Ishikawa (cell line): ENCODE data around the gene KIAA0825.

Experiments used
- CEBPB ChIP-seq: IDR thresholded peaks from 2 replicates; pipeline ENCODE4 v1.6.1; 2012
- CREB1 ChIP-seq: IDR thresholded peaks from 2 replicates; pipeline ENCODE4 v1.6.1; 2012; ENCODE audit warnings: low read depth
- EGR1 ChIP-seq: IDR thresholded peaks from 2 replicates; pipeline ENCODE4 v1.6.1; 2012
- EP300 ChIP-seq: IDR thresholded peaks from 2 replicates; pipeline ENCODE4 v1.6.1; 2012; ENCODE audit warnings: borderline replicate concordance
- FOXM1 ChIP-seq: IDR thresholded peaks from 2 replicates; pipeline ENCODE4 v1.6.1; 2012; ENCODE audit warnings: low read depth, borderline replicate concordance
- MAX ChIP-seq: IDR thresholded peaks from 2 replicates; pipeline ENCODE4 v1.6.1; 2012
- NFIC ChIP-seq: IDR thresholded peaks from 2 replicates; pipeline ENCODE4 v1.6.1; 2012
- RAD21 ChIP-seq: IDR thresholded peaks from 2 replicates; pipeline ENCODE4 v1.6.1; 2012; ENCODE audit warnings: low read depth
- TAF1 ChIP-seq: IDR thresholded peaks from 2 replicates; pipeline ENCODE4 v1.6.1; 2012; ENCODE audit warnings: low read depth, mild to moderate bottlenecking
- TCF12 ChIP-seq: IDR thresholded peaks from 2 replicates; pipeline ENCODE4 v1.6.1; 2012; ENCODE audit warnings: low read depth
- TEAD4 ChIP-seq: IDR thresholded peaks from 2 replicates; pipeline ENCODE4 v1.6.1; 2012
- USF1 ChIP-seq: IDR thresholded peaks from 2 replicates; pipeline ENCODE4 v1.6.1; 2012
- YY1 ChIP-seq: IDR thresholded peaks from 2 replicates; pipeline ENCODE4 v1.6.1; 2012; ENCODE audit warnings: low read depth
- ZBTB7A ChIP-seq: IDR thresholded peaks from 2 replicates; pipeline ENCODE4 v1.6.1; 2012; ENCODE audit warnings: low read depth
- TF ChIP-seq, protein P1 (sequence below): IDR thresholded peaks from 2 replicates; pipeline ENCODE4 v1.6.1; 2012; ENCODE audit warnings: low read depth, mild to moderate bottlenecking

Gene KIAA0825

GRCh38 chr5:94562327-94562971 lies 56.0 kb downstream of the KIAA0825 start:
- TF ChIP-seq MAX (no peak), FOXM1 (no peak), TAF1 (no peak), CREB1 (no peak), CEBPB (no peak), EP300 (no peak)

DNA sequence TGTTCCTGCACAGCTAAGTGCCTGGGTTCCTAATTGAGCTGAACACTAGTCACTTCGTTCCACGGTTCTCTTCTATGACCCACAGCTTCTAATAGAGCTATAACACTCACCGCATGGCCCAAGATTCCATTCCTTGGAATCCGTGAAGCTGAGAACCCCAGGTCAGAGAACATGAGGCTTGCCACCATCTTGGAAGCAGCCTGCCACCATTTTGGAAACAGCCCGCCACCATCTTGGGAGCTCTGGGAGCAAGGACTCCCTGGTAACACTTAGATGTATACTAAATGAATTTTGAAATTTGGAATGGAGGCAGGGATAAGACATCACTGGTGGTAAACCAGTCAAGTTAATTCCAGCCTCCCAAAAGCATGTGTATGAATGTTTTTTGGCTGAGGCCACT lies 60.4 kb downstream of the KIAA0825 start:
- TF ChIP-seq MAX (no peak), TCF12 (no peak), TEAD4 (no peak), USF1 (no peak), EP300 (no peak), CEBPB (no peak), TAF1 (no peak), FOXM1 (no peak), CREB1 (no peak), NFIC (no peak), YY1 (no peak), ZBTB7A (no peak)
- TF ChIP-seq, protein P1, sequence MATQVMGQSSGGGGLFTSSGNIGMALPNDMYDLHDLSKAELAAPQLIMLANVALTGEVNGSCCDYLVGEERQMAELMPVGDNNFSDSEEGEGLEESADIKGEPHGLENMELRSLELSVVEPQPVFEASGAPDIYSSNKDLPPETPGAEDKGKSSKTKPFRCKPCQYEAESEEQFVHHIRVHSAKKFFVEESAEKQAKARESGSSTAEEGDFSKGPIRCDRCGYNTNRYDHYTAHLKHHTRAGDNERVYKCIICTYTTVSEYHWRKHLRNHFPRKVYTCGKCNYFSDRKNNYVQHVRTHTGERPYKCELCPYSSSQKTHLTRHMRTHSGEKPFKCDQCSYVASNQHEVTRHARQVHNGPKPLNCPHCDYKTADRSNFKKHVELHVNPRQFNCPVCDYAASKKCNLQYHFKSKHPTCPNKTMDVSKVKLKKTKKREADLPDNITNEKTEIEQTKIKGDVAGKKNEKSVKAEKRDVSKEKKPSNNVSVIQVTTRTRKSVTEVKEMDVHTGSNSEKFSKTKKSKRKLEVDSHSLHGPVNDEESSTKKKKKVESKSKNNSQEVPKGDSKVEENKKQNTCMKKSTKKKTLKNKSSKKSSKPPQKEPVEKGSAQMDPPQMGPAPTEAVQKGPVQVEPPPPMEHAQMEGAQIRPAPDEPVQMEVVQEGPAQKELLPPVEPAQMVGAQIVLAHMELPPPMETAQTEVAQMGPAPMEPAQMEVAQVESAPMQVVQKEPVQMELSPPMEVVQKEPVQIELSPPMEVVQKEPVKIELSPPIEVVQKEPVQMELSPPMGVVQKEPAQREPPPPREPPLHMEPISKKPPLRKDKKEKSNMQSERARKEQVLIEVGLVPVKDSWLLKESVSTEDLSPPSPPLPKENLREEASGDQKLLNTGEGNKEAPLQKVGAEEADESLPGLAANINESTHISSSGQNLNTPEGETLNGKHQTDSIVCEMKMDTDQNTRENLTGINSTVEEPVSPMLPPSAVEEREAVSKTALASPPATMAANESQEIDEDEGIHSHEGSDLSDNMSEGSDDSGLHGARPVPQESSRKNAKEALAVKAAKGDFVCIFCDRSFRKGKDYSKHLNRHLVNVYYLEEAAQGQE = no peak

DNA sequence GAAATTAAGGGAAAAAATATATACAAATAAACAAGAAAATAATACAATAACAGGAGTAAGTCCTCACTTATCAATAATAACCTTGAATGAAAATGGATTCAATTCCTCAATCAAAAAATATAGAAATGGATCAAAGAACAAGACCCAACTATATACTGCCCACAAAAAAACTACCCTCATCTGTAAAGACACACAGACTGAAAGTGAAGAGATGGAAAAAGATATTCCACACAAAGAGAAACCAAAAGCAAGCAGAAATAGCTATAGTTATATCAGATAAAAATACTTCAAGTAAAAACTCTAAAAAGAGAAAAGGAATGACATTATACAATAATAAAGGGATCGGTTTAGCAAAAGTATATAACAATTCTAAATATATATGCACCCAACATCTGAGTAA lies 66.5 kb downstream of the KIAA0825 start:
- TF ChIP-seq TEAD4 = no peak
- TF ChIP-seq CEBPB = no peak
- no peak for TF ChIP-seq NFIC
- no peak for TF ChIP-seq RAD21
- no peak for TF ChIP-seq YY1
- no peak for TF ChIP-seq USF1
- TF ChIP-seq, protein P1 = no peak
- TF ChIP-seq ZBTB7A = no peak
- TF ChIP-seq MAX = no peak
- no peak for TF ChIP-seq CREB1
- no peak for TF ChIP-seq TCF12
- no peak for TF ChIP-seq TAF1
- no peak for TF ChIP-seq EGR1
- TF ChIP-seq FOXM1 = no peak

DNA sequence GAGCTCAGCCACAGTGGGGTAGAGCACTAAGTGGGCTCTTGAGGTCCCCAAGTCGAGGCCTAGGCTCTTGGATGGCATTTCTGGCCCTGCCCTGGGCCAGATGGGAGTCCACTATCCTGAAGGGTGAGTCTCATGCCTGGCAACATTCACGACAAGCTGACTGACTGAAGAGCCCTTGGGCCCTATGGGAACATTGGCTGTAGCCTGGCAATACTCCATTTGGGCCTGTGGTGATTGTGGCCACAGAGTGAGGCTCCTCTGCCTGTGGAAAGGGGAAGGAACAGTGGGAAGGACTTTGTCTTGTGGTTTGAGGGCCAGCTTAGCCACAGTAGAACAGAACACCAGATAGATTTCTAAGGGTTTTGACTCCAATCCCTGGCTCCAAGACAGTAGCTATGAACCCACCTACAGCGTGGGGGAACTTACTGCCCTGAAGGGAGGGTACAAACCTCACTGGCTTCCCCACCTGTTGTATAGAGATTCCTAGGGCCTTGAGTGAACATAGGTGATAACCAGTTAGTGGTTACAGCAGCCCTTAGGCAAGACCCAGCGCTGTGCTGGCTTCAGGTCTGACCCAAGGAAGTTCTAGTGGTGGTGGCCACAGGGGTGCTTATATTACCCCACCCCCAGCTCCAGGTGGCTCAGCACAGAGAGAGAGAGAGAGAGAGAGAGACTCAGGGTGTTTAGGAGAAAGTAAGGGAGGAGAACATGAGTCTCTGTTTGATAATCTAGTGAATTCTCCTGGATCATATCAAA lies 72.4 kb downstream of the KIAA0825 start:
- TF ChIP-seq MAX (no peak), TEAD4 (no peak), TCF12 (no peak), RAD21 (no peak), YY1 (no peak), EP300 (no peak), NFIC (no peak), TAF1 (no peak), ZBTB7A (no peak), CEBPB (no peak), USF1 (no peak), EGR1 (no peak), CREB1 (no peak), FOXM1 (no peak)
- TF ChIP-seq, protein P1 = no peak
